CD4-positive, alpha-beta T cell treated with Interferon alpha-2 for 1 hour (primary cell): ENCODE results near the gene PGC.
A peak's percentile ranks its signal among the peaks of the same experiment; 100 is the strongest.

Experiments used
- DNase-seq, 2 donors: peaks; one replicate each; pipeline ENCODE4 v3.0.0-alpha.2; 2020 to 2022

PGC gene

GRCh38 chr6:41743406-41744235, 3.6 kb downstream of the PGC start:
- no peak for DNase-seq

- DNase-seq = no peak
Measured at GRCh38 chr6:41741625-41742490, 5.3 kb downstream of the PGC start.

GRCh38 chr6:41740366-41741162, 6.6 kb downstream of the PGC start:
- no peak for DNase-seq

GRCh38 chr6:41739041-41739440, 8.2 kb downstream of the PGC start:
- DNase-seq = no peak

GRCh38 chr6:41737591-41738130, 9.5 kb downstream of the PGC start:
- no peak for DNase-seq

GRCh38 chr6:41736800-41737555, 10.2 kb downstream of the PGC start:
- DNase-seq = no peak

GRCh38 chr6:41736186-41736733, 10.9 kb downstream of the PGC start:
- no peak for DNase-seq

- peak; percentile 90 to 95 for DNase-seq
Measured at GRCh38 chr6:41735427-41736185, 11.6 kb downstream of the PGC start, which contains the start of gene TFEB. Gene TFEB (minus strand): TSS chr6:41735608. CDS start chr6:41691213, 44,395 bp downstream.

GRCh38 chr6:41734666-41735426, 12.4 kb downstream of the PGC start:
- DNase-seq = peak; percentile 68 to 77

- peak; percentile 75 to 79 for DNase-seq
Measured at GRCh38 chr6:41733707-41734665, 13.2 kb downstream of the PGC start.

- no peak for DNase-seq
Measured at GRCh38 chr6:41733360-41733706, 13.9 kb downstream of the PGC start.

- DNase-seq = peak; percentile 62 to 79
Measured at GRCh38 chr6:41732591-41733359, 14.4 kb downstream of the PGC start.

- no peak for DNase-seq
Measured at GRCh38 chr6:41732149-41732548, 15.0 kb downstream of the PGC start.

GRCh38 chr6:41731561-41732086, 15.6 kb downstream of the PGC start:
- DNase-seq = no peak

- DNase-seq = no peak
Measured at GRCh38 chr6:41730531-41731436, 16.4 kb downstream of the PGC start.

- no peak for DNase-seq
Measured at GRCh38 chr6:41729624-41730023, 17.6 kb downstream of the PGC start.

- no peak for DNase-seq
Measured at GRCh38 chr6:41728954-41729353, 18.2 kb downstream of the PGC start.
